DND-41 (cell line): Measurements from ENCODE around the gene TMEM51.

Experiments used
- CTCF ChIP-seq: IDR thresholded peaks from 2 replicates; pipeline ENCODE4 v1.5.1; 2012; ENCODE audit warnings: borderline replicate concordance, low read length, moderate library complexity, mild to moderate bottlenecking; ENCODE audit not compliant: poor library complexity, severe bottlenecking; ENCODE audit errors: extremely low read depth
- EZH2 ChIP-seq: IDR thresholded peaks from 3 replicates; pipeline ENCODE4 v1.6.1; 2012; ENCODE audit warnings: borderline replicate concordance, low read depth, mild to moderate bottlenecking, moderate library complexity, low read length, inconsistent platforms; ENCODE audit not compliant: severe bottlenecking

GRCh38 chr1:15248216-15248615 lies 94.7 kb downstream of the TMEM51 start:
- TF ChIP-seq CTCF (no peak), EZH2 (no peak)
